Measurements from ENCODE around the gene SLC25A29.

DNA sequence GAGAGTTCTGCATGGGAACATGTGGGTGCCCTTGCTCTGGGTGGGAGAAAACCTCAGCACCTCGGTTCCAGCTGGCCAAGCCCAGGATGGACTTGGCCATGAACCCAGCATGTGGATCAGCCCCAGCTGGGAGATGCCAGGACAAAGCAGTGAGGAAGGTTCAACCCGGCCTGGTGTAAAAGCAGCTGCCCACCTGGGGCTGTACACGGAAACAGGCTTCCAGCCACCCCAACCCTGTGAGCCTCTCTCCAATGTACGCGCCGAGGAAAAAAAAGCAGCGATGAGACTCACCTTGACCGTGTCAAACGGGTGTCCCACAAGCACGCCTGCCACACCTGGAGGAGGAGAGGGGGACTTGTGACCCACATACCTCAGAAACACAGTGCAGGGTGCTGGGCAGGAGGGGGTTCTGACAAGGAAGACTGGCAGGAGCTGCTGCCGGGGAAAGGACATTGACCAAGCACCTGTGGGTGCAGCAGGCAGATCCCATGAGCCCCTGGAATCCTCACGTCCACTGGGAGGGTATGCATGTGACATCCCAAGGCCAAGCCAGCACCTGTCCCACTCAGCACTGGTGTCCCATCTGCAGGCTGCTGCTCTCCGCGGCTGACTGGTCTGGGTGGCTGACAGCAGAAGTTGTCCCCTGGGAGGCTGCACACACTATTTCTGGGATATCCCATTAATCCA is 7.5 kb downstream of the SLC25A29 start:
- TF ChIP-seq POLR2AphosphoS5 (IDR thresholded peaks at IDR 0.05), result no peak
- TF ChIP-seq, protein P1, sequence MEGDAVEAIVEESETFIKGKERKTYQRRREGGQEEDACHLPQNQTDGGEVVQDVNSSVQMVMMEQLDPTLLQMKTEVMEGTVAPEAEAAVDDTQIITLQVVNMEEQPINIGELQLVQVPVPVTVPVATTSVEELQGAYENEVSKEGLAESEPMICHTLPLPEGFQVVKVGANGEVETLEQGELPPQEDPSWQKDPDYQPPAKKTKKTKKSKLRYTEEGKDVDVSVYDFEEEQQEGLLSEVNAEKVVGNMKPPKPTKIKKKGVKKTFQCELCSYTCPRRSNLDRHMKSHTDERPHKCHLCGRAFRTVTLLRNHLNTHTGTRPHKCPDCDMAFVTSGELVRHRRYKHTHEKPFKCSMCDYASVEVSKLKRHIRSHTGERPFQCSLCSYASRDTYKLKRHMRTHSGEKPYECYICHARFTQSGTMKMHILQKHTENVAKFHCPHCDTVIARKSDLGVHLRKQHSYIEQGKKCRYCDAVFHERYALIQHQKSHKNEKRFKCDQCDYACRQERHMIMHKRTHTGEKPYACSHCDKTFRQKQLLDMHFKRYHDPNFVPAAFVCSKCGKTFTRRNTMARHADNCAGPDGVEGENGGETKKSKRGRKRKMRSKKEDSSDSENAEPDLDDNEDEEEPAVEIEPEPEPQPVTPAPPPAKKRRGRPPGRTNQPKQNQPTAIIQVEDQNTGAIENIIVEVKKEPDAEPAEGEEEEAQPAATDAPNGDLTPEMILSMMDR (IDR thresholded peaks at IDR 0.05), result no peak
- no peak for TF ChIP-seq POLR2A (IDR thresholded peaks at IDR 0.05)

Measured in gastroesophageal sphincter (tissue), 3 donors.